Measurements from ENCODE around the gene SLC12A4.
A peak's percentile ranks its signal among the peaks of the same experiment; 100 is the strongest.

SLC12A4 gene

GRCh38 chr16:67936124-67936879 lies 32.1 kb downstream of the SLC12A4 start, which contains the start of gene PSMB10:
TSS of gene PSMB10 (minus strand) at chr16:67936850. CDS start at chr16:67936749, 101 bp downstream.
- H3K9me3 Mint-ChIP-seq, result no peaks in the 10 kb centered on the region
- DNase-seq (no peak), ATAC-seq (replicated peaks) (peak; percentile 17 to 26)
- H3K27me3 Mint-ChIP-seq, result no peaks in the 10 kb centered on the region
- peaks cover 37 to 62% of the 10 kb centered on the region in 2 donors for H3K4me1 Mint-ChIP-seq
- peaks cover 43 to 57% of the 10 kb centered on the region in 2 donors for H3K36me3 Mint-ChIP-seq
- peak within 1 kb of the TSS; percentile 100 for H3K27ac Mint-ChIP-seq
- H3K4me3 Mint-ChIP-seq, result peak within 1 kb of the TSS; percentile 96 to 100

- H3K4me3 Mint-ChIP-seq, result peak overlapping the region; percentile 96 to 100
- H3K36me3 Mint-ChIP-seq, result peaks cover 41 to 61% of the 10 kb centered on the region in 2 donors
- DNase-seq (peak; percentile 93), ATAC-seq (replicated peaks) (peak; percentile 89 to 90)
- peaks cover 39 to 62% of the 10 kb centered on the region in 2 donors for H3K4me1 Mint-ChIP-seq
- H3K9me3 Mint-ChIP-seq, result no peaks in the 10 kb centered on the region
- H3K27ac Mint-ChIP-seq, result peak overlapping the region; percentile 100
- H3K27me3 Mint-ChIP-seq, result no peaks in the 10 kb centered on the region
Observed at GRCh38 chr16:67935402-67936123, 32.9 kb downstream of the SLC12A4 start.

- DNase-seq, result no peak
- peak overlapping the region; percentile 96 to 100 for H3K4me3 Mint-ChIP-seq
- H3K4me1 Mint-ChIP-seq, result peaks cover 36 to 57% of the 10 kb centered on the region in 2 donors
- H3K27ac Mint-ChIP-seq, result peak overlapping the region; percentile 100
- H3K27me3 Mint-ChIP-seq, result no peaks in the 10 kb centered on the region
- H3K9me3 Mint-ChIP-seq, result no peaks in the 10 kb centered on the region
- peaks cover 37 to 61% of the 10 kb centered on the region in 2 donors for H3K36me3 Mint-ChIP-seq
- ATAC-seq (replicated peaks), result no peak
Observed at GRCh38 chr16:67935101-67935401, 33.4 kb downstream of the SLC12A4 start.

GRCh38 chr16:67934306-67935100 lies 33.9 kb downstream of the SLC12A4 start:
- H3K36me3 Mint-ChIP-seq, result peaks cover 36 to 59% of the 10 kb centered on the region in 2 donors
- peak overlapping the region; percentile 96 to 100 for H3K4me3 Mint-ChIP-seq

GRCh38 chr16:67933805-67934204 lies 34.6 kb downstream of the SLC12A4 start:
- Mint-ChIP-seq H3K27me3 (no peaks in the 10 kb centered on the region), H3K4me3 (peak overlapping the region; percentile 33 to 36), H3K27ac (peak overlapping the region; percentile 68), H3K9me3 (no peaks in the 10 kb centered on the region), H3K36me3 (peaks cover 33 to 60% of the 10 kb centered on the region in 2 donors), H3K4me1 (peaks cover 31 to 47% of the 10 kb centered on the region in 2 donors)
- no peak for ATAC-seq (replicated peaks)
- no peak for DNase-seq

More at GRCh38 chr16:67934306-67935100, 33.9 kb downstream of the SLC12A4 start:
- Mint-ChIP-seq H3K27me3 (no peaks in the 10 kb centered on the region), H3K9me3 (no peaks in the 10 kb centered on the region), H3K27ac (peak overlapping the region; percentile 100), H3K4me1 (peaks cover 31 to 51% of the 10 kb centered on the region in 2 donors)
- no peak for ATAC-seq (replicated peaks)
- no peak for DNase-seq

GRCh38 chr16:67932462-67932840 lies 36.0 kb downstream of the SLC12A4 start:
- no peak for DNase-seq
- Mint-ChIP-seq H3K36me3 (peaks cover 36 to 70% of the 10 kb centered on the region in 2 donors), H3K27me3 (no peaks in the 10 kb centered on the region), H3K27ac (peak overlapping the region; percentile 84), H3K4me1 (peaks cover 36 to 56% of the 10 kb centered on the region in 2 donors), H3K9me3 (no peaks in the 10 kb centered on the region), H3K4me3 (no peak overlapping the region)
- ATAC-seq (replicated peaks), result no peak

GRCh38 chr16:67931712-67932461 lies 36.5 kb downstream of the SLC12A4 start, which contains the start of gene CTRL:
TSS of gene CTRL (minus strand) at chr16:67931862. CDS start at chr16:67931852, 10 bp downstream.
- H3K4me3 Mint-ChIP-seq, result peak within 1 kb of the TSS in 1 of 2 donors; percentile 8
- no peak for DNase-seq
- H3K36me3 Mint-ChIP-seq, result peaks cover 33 to 68% of the 10 kb centered on the region in 2 donors

GRCh38 chr16:67930678-67931211 lies 37.7 kb downstream of the SLC12A4 start:
- peaks cover 24 to 61% of the 10 kb centered on the region in 2 donors for H3K36me3 Mint-ChIP-seq
- peak overlapping the region; percentile 84 for H3K27ac Mint-ChIP-seq
- no peak for ATAC-seq (replicated peaks)
- H3K9me3 Mint-ChIP-seq, result no peaks in the 10 kb centered on the region
- no peak overlapping the region for H3K4me3 Mint-ChIP-seq
- no peak for DNase-seq
- peaks cover 36 to 59% of the 10 kb centered on the region in 2 donors for H3K4me1 Mint-ChIP-seq
- no peaks in the 10 kb centered on the region for H3K27me3 Mint-ChIP-seq

More at GRCh38 chr16:67931712-67932461, 36.5 kb downstream of the SLC12A4 start, which contains the start of gene CTRL:
- peak within 1 kb of the TSS; percentile 84 for H3K27ac Mint-ChIP-seq
- H3K27me3 Mint-ChIP-seq, result no peaks in the 10 kb centered on the region
- no peaks in the 10 kb centered on the region for H3K9me3 Mint-ChIP-seq
- ATAC-seq (replicated peaks), result no peak
- H3K4me1 Mint-ChIP-seq, result peaks cover 30 to 51% of the 10 kb centered on the region in 2 donors

GRCh38 chr16:67930191-67930590 lies 38.2 kb downstream of the SLC12A4 start:
- DNase-seq (no peak), ATAC-seq (replicated peaks) (no peak)
- Mint-ChIP-seq H3K4me3 (no peak overlapping the region), H3K27ac (peak overlapping the region; percentile 69), H3K4me1 (peaks cover 37 to 59% of the 10 kb centered on the region in 2 donors), H3K36me3 (peaks cover 18 to 57% of the 10 kb centered on the region in 2 donors), H3K9me3 (no peaks in the 10 kb centered on the region), H3K27me3 (no peaks in the 10 kb centered on the region)

- Mint-ChIP-seq H3K9me3 (no peaks in the 10 kb centered on the region), H3K27me3 (no peaks in the 10 kb centered on the region), H3K4me1 (peaks cover 29 to 58% of the 10 kb centered on the region in 2 donors), H3K4me3 (no peak overlapping the region), H3K27ac (peak overlapping the region; percentile 51), H3K36me3 (peaks cover 10 to 45% of the 10 kb centered on the region in 2 donors)
- ATAC-seq (replicated peaks), result peak; percentile 83 to 86
- peak; percentile 64 for DNase-seq
Observed at GRCh38 chr16:67928561-67929364, 39.7 kb downstream of the SLC12A4 start.

- peaks cover 27 to 57% of the 10 kb centered on the region in 2 donors for H3K4me1 Mint-ChIP-seq
- no peak for ATAC-seq (replicated peaks)
- peak overlapping the region; percentile 51 for H3K27ac Mint-ChIP-seq
- no peaks in the 10 kb centered on the region for H3K27me3 Mint-ChIP-seq
- no peaks in the 10 kb centered on the region for H3K9me3 Mint-ChIP-seq
- no peak overlapping the region for H3K4me3 Mint-ChIP-seq
- peaks cover 7 to 42% of the 10 kb centered on the region in 2 donors for H3K36me3 Mint-ChIP-seq
- DNase-seq, result no peak
Observed at GRCh38 chr16:67928147-67928546, 40.3 kb downstream of the SLC12A4 start.

- H3K36me3 Mint-ChIP-seq, result peaks cover 7 to 41% of the 10 kb centered on the region in 2 donors
- ATAC-seq (replicated peaks) (no peak), DNase-seq (no peak)
- no peaks in the 10 kb centered on the region for H3K27me3 Mint-ChIP-seq
- H3K4me1 Mint-ChIP-seq, result peaks cover 28 to 58% of the 10 kb centered on the region in 2 donors
- H3K27ac Mint-ChIP-seq, result no peak overlapping the region
- no peaks in the 10 kb centered on the region for H3K9me3 Mint-ChIP-seq
- no peak overlapping the region for H3K4me3 Mint-ChIP-seq
Observed at GRCh38 chr16:67927131-67927941, 41.1 kb downstream of the SLC12A4 start.
